Psoas muscle (tissue), 8 donors: Measurements from ENCODE around the gene SNX24. TPM values are rescaled to one million over a fixed set of nuclear protein-coding genes. Genes with fewer than 3 reads are reported as not detected.

Experiments
- ATAC-seq, 4 donors: fragments of 200-7000 bp; cut with Tn5 transposase; one replicate each; pipeline ENCODE4 v1.9.1; 2020; ENCODE audit warnings: moderate library complexity in 3 of 4, mild to moderate bottlenecking in 2 of 4
- DNase-seq, 2 donors: peaks; one replicate each; pipeline ENCODE4 v3.0.0-alpha.2; 2020
- H3K27ac ChIP-seq: fragments of 200-600 bp; one replicate; pipeline ENCODE4 v1.8.0; 2022
- H3K27me3 ChIP-seq, 3 donors: fragments of 200-600 bp in 1 of 3; one replicate each; pipeline versions ENCODE4 v1.6.1 to v1.8.0; 2013 to 2022; ENCODE audit warnings: low read length in 2 of 3, mild to moderate bottlenecking in 2 of 3, moderate library complexity in 1 of 3; ENCODE audit not compliant: insufficient read depth in 3 of 3
- H3K36me3 ChIP-seq, 2 donors: fragments of 200-600 bp in 1 of 2; one replicate each; pipeline versions ENCODE4 v1.6.1 to v1.8.0; 2013 to 2022; ENCODE audit warnings: low read depth in 1 of 2, mild to moderate bottlenecking in 1 of 2, moderate library complexity in 1 of 2; ENCODE audit not compliant: insufficient read depth in 1 of 2
- H3K4me1 ChIP-seq: fragments of 200-600 bp; one replicate; pipeline ENCODE4 v1.8.0; 2022
- H3K4me3 ChIP-seq: fragments of 200-600 bp; one replicate; pipeline ENCODE4 v1.8.0; 2022; ENCODE audit warnings: mild to moderate bottlenecking
- H3K9me3 ChIP-seq: fragments of 200-600 bp; one replicate; pipeline ENCODE4 v1.8.0; 2022
- CTCF ChIP-seq: fragments of 200-600 bp; IDR thresholded peaks from one replicate; pipeline ENCODE4 v1.8.0; 2022; ENCODE audit warnings: antibody characterized with exemption
- WGBS, 3 donors: extraction: QIAGEN DNeasy Blood & Tissue Kit; methylation state at CpG; one replicate each; pipeline versions ENCODE4 v1.1.6 to v1.1.7; 2013; 5-methylcytosine and 5-hydroxymethylcytosine counted together
- intact Hi-C, 2 donors: fragments of 100-400 bp; cut with DNase I; formaldehyde crosslinking; loops; one replicate each; pipeline versions ENCODE4 v1.11.0 to v1.14.2; 2022
- polyA plus RNA-seq, 3 donors: library from polyadenylated mRNA; stranded (reverse); fragments of 200-250 nt; gene quantifications; one replicate each; pipeline ENCODE4 v1.2.3, GENCODE V29; 2013
- total RNA-seq, 4 donors: library from RNA; stranded (reverse); fragmentation: NEBNext Ultra II Directional in 2 of 4; extraction: Animal tissue kit (Norgen Biotek cat#: 25700) in 2 of 4; gene quantifications; one replicate each; pipeline versions ENCODE4 v1.2.1 to v1.2.4, GENCODE V29; 2021 to 2023
- donor health status: healthy with polysubstance abuse.
- donor health status: DM: no; HTN: no; CAD: no; lungs with moderate emphysema.
- donor health status: Bipolar disorder and iron deficiency.
- donor health status: healthy.
- donor health status: DM: yes; HTN: yes; CAD: no.
- donor health status: DM: no; HTN: no; CAD: no.
- donor health status: DM: no; HTN: no; CAD: no.
- donor health status: DM: yes; HTN: yes; CAD: no.

Gene SNX24
- total and polyA plus RNA-seq, 7 donors = 7.5 to 11.9 (median 10.0) TPM

- intact Hi-C loops = no loop called here
- no peaks in the 10 kb centered on the region for H3K27me3 ChIP-seq
- no peaks in the 10 kb centered on the region for H3K9me3 ChIP-seq
- H3K27ac ChIP-seq = no peak overlapping the region
- no peak for ATAC-seq
- H3K4me1 ChIP-seq = no peaks in the 10 kb centered on the region
- no peak for DNase-seq
- H3K36me3 ChIP-seq = peaks cover 0 to 55% of the 10 kb centered on the region in 2 donors
- TF ChIP-seq CTCF = no peak
- WGBS, 3 donors = 76 to 83% (median 77%) methylated on average over 5 of the region's 5 CpGs
- H3K4me3 ChIP-seq = no peak overlapping the region
Measured at GRCh38 chr5:122816756-122817155, 28.7 kb upstream of the SNX24 start.

GRCh38 chr5:122831984-122832383 is 13.4 kb upstream of the SNX24 start:
- no peaks in the 10 kb centered on the region for H3K9me3 ChIP-seq
- no peak overlapping the region for H3K4me3 ChIP-seq
- peaks cover 2 to 37% of the 10 kb centered on the region in 2 donors for H3K36me3 ChIP-seq
- WGBS, 3 donors = 91 to 95% (median 91%) methylated on average over 1 of the region's 1 CpG
- DNase-seq = no peak
- no peak overlapping the region for H3K27ac ChIP-seq
- no peaks in the 10 kb centered on the region for H3K4me1 ChIP-seq
- no peak for ATAC-seq
- TF ChIP-seq CTCF = no peak
- no peaks in the 10 kb centered on the region for H3K27me3 ChIP-seq
- intact Hi-C loops = loop anchor here in 1 of 2 donors (5.0 kb wide), 1 partner anchor 40 kb away; no protein-coding TSS in a partner anchor

- TF ChIP-seq CTCF = no peak
- H3K4me3 ChIP-seq = no peak overlapping the region
- H3K36me3 ChIP-seq = peaks cover 0 to 4% of the 10 kb centered on the region in 2 donors
- ATAC-seq (no peak), DNase-seq (no peak)
- 67 to 69% (median 68%) methylated on average over 1 of the region's 1 CpG for WGBS, 3 donors
- H3K4me1 ChIP-seq = no peaks in the 10 kb centered on the region
- intact Hi-C loops = no loop called here
- no peak overlapping the region for H3K27ac ChIP-seq
- no peaks in the 10 kb centered on the region for H3K9me3 ChIP-seq
- no peaks in the 10 kb centered on the region for H3K27me3 ChIP-seq
Measured at GRCh38 chr5:122835681-122836080, 9.7 kb upstream of the SNX24 start.

GRCh38 chr5:122836947-122837346 is 8.5 kb upstream of the SNX24 start:
- DNase-seq (no peak), ATAC-seq (no peak)
- no peak for TF ChIP-seq CTCF
- Histone ChIP-seq H3K27me3 (no peaks in the 10 kb centered on the region), H3K4me3 (no peak overlapping the region), H3K4me1 (no peaks in the 10 kb centered on the region), H3K9me3 (no peaks in the 10 kb centered on the region), H3K36me3 (no peaks in the 10 kb centered on the region), H3K27ac (no peak overlapping the region)
- 85 to 87% (median 86%) methylated on average over 3 of the region's 3 CpGs for WGBS, 3 donors
- intact Hi-C loops = no loop called here

- intact Hi-C loops = loop anchor here (5.0 to 10.0 kb wide), 2 partner anchors 245 to 583 kb away; partner anchors contain the start of genes CEP120 (in 1 of the 2) and PRDM6 (in 1 of the 2)
- Histone ChIP-seq H3K4me3 (no peak overlapping the region), H3K36me3 (no peaks in the 10 kb centered on the region), H3K4me1 (peaks cover 6% of the 10 kb centered on the region), H3K27ac (no peak overlapping the region), H3K9me3 (no peaks in the 10 kb centered on the region), H3K27me3 (no peaks in the 10 kb centered on the region)
- WGBS, 3 donors = 96 to 100% (median 98%) methylated on average over 4 of the region's 4 CpGs
- TF ChIP-seq CTCF = no peak
- ATAC-seq (no peak), DNase-seq (no peak)
Measured at GRCh38 chr5:122839731-122840130, 5.7 kb upstream of the SNX24 start.
